HepG2 (cell line): Measurements from ENCODE around the gene AZU1. TPM values are rescaled to one million over a fixed set of nuclear protein-coding genes. Genes with fewer than 3 reads are reported as not detected.

ENCODE experiments used
- ARHGAP35 ChIP-seq: sonication (generic); formaldehyde crosslinking; IDR thresholded peaks from 2 replicates; pipeline ENCODE4 v1.9.0; 2022; ENCODE audit warnings: mild to moderate bottlenecking, inconsistent platforms, moderate library complexity, missing genetic modification reagents, borderline replicate concordance
- ATRX ChIP-seq: sonication (generic); formaldehyde crosslinking; IDR thresholded peaks from 2 replicates; pipeline ENCODE4 v1.4.0; 2020; ENCODE audit warnings: missing genetic modification reagents, borderline replicate concordance
- HOXA5 ChIP-seq: sonication (generic); formaldehyde crosslinking; IDR thresholded peaks from 2 replicates; pipeline ENCODE4 v1.4.0; 2020; ENCODE audit warnings: missing genetic modification reagents
- IKZF1 ChIP-seq: fragments of 450-650 bp; IDR thresholded peaks from 2 replicates; pipeline ENCODE4 v1.7.1; 2016
- ISL2 ChIP-seq: sonication (generic); formaldehyde crosslinking; IDR thresholded peaks from 2 replicates; pipeline ENCODE4 v1.5.0; 2020; ENCODE audit warnings: missing genetic modification reagents
- NFYB ChIP-seq: sonication (generic); formaldehyde crosslinking; IDR thresholded peaks from 2 replicates; pipeline ENCODE4 v1.4.0; 2020; ENCODE audit warnings: missing genetic modification reagents
- PTBP1 ChIP-seq: fragments of 200-400 bp; formaldehyde crosslinking; IDR thresholded peaks from 2 replicates; pipeline ENCODE4 v1.6.1; 2018; ENCODE audit warnings: low read length, low read depth; ENCODE audit not compliant: poor library complexity, severe bottlenecking
- RELA ChIP-seq: sonication (generic); formaldehyde crosslinking; IDR thresholded peaks from 2 replicates; pipeline ENCODE4 v1.4.0; 2020; ENCODE audit warnings: missing genetic modification reagents
- RNF2 ChIP-seq: fragments of 450-650 bp; conservative IDR thresholded peaks from 2 replicates; pipeline ENCODE4 v1.6.1; 2016; ENCODE audit warnings: low read depth
- SP140L ChIP-seq: sonication (generic); formaldehyde crosslinking; IDR thresholded peaks from 2 replicates; pipeline ENCODE4 v1.4.0; 2020; ENCODE audit warnings: missing genetic modification reagents, borderline replicate concordance
- SYNCRIP ChIP-seq: fragments of 200-400 bp; formaldehyde crosslinking; IDR thresholded peaks from 2 replicates; pipeline ENCODE4 v1.6.1; 2018; ENCODE audit warnings: mild to moderate bottlenecking, low read depth, low read length; ENCODE audit not compliant: insufficient read depth
- TEAD3 ChIP-seq: optimal IDR thresholded peaks from 2 replicates; pipeline ENCODE3; 2016; ENCODE audit warnings: borderline replicate concordance
- TSC22D2 ChIP-seq: sonication (generic); formaldehyde crosslinking; IDR thresholded peaks from 2 replicates; pipeline ENCODE4 v1.5.1; 2020; ENCODE audit warnings: missing genetic modification reagents, mild to moderate bottlenecking, borderline replicate concordance
- WIZ ChIP-seq: sonication (generic); formaldehyde crosslinking; IDR thresholded peaks from 2 replicates; pipeline ENCODE4 v1.5.1; 2020; ENCODE audit warnings: mild to moderate bottlenecking, missing genetic modification reagents
- ZNF124 ChIP-seq: sonication (generic); formaldehyde crosslinking; IDR thresholded peaks from 2 replicates; pipeline ENCODE4 v1.4.0; 2020; ENCODE audit warnings: missing genetic modification reagents
- ZNF225 ChIP-seq: sonication (generic); formaldehyde crosslinking; IDR thresholded peaks from 2 replicates; pipeline ENCODE4 v1.4.0; 2020; ENCODE audit warnings: mild to moderate bottlenecking, missing genetic modification reagents
- ZNF234 ChIP-seq: sonication (generic); formaldehyde crosslinking; conservative IDR thresholded peaks from 2 replicates; pipeline ENCODE4 v1.5.1; 2020; ENCODE audit warnings: mild to moderate bottlenecking, missing genetic modification reagents
- ZNF251 ChIP-seq: sonication (generic); formaldehyde crosslinking; IDR thresholded peaks from 2 replicates; pipeline ENCODE4 v1.9.0; 2021; ENCODE audit warnings: mild to moderate bottlenecking, missing genetic modification reagents
- ZNF317 ChIP-seq: sonication (generic); formaldehyde crosslinking; IDR thresholded peaks from 2 replicates; pipeline ENCODE4 v1.5.0; 2020; ENCODE audit warnings: mild to moderate bottlenecking, missing genetic modification reagents
- ZNF576 ChIP-seq: sonication (generic); formaldehyde crosslinking; IDR thresholded peaks from 2 replicates; pipeline ENCODE4 v1.4.0; 2020; ENCODE audit warnings: mild to moderate bottlenecking, missing genetic modification reagents
- ZNF75D ChIP-seq: sonication (generic); formaldehyde crosslinking; IDR thresholded peaks from 2 replicates; pipeline ENCODE4 v1.8.1; 2023; ENCODE audit warnings: missing genetic modification reagents, mild to moderate bottlenecking, borderline replicate concordance
- ZNF768 ChIP-seq: sonication (generic); formaldehyde crosslinking; IDR thresholded peaks from 2 replicates; pipeline ENCODE4 v1.4.0; 2020; ENCODE audit warnings: missing genetic modification reagents
- ZNF788 ChIP-seq: sonication (generic); formaldehyde crosslinking; IDR thresholded peaks from 2 replicates; pipeline ENCODE4 v1.5.0; 2020; ENCODE audit warnings: mild to moderate bottlenecking, missing genetic modification reagents, borderline replicate concordance
- ZNF841 ChIP-seq: sonication (generic); formaldehyde crosslinking; IDR thresholded peaks from 2 replicates; pipeline ENCODE4 v1.8.1; 2023; ENCODE audit warnings: missing genetic modification reagents, borderline replicate concordance
- polyA plus RNA-seq, 8 experiments: library from polyadenylated mRNA; depleted of rRNA in 3 of 8; stranded (reverse) in 7 of 8; unstranded in 1 of 8; fragments of >200 nt; fragmentation: Illumina TruSeq in 4 of 8; extraction: Trizol in 4 of 8; gene quantifications; 2 replicates each; pipeline versions ENCODE4 v1.2.1 to v1.2.3, GENCODE V29; 2011 to 2016; ENCODE audit warnings: low read depth in 4 of 8, missing spikeins in 1 of 8, mixed read lengths in 1 of 8; ENCODE audit not compliant: insufficient read depth in 1 of 8
- total RNA-seq, 5 experiments: library from RNA; depleted of rRNA; stranded (reverse); fragments of >200 nt; fragmentation: Illumina TruSeq; extraction: Trizol; gene quantifications; 2 replicates each; pipeline ENCODE4 v1.2.3, GENCODE V29; 2016; ENCODE audit warnings: low read depth in 1 of 5
- TF ChIP-seq, protein P1 (sequence below): IDR thresholded peaks from 2 replicates; pipeline ENCODE4 v1.6.1; 2016; ENCODE audit warnings: control low read depth
- TF ChIP-seq, protein P2 (sequence below): sonication (generic); formaldehyde crosslinking; IDR thresholded peaks from 2 replicates; pipeline ENCODE4 v1.4.0; 2020; ENCODE audit warnings: mild to moderate bottlenecking, missing genetic modification reagents
- TF ChIP-seq, protein P3 (sequence below): sonication (generic); formaldehyde crosslinking; IDR thresholded peaks from 2 replicates; pipeline ENCODE4 v1.4.0; 2020; ENCODE audit warnings: missing genetic modification reagents, borderline replicate concordance

AZU1 gene
- total and polyA plus RNA-seq, 2 of the 13 experiments (the other 11 are each of a cell fraction or from before 2014, with no cell fraction given), result not detected

DNA sequence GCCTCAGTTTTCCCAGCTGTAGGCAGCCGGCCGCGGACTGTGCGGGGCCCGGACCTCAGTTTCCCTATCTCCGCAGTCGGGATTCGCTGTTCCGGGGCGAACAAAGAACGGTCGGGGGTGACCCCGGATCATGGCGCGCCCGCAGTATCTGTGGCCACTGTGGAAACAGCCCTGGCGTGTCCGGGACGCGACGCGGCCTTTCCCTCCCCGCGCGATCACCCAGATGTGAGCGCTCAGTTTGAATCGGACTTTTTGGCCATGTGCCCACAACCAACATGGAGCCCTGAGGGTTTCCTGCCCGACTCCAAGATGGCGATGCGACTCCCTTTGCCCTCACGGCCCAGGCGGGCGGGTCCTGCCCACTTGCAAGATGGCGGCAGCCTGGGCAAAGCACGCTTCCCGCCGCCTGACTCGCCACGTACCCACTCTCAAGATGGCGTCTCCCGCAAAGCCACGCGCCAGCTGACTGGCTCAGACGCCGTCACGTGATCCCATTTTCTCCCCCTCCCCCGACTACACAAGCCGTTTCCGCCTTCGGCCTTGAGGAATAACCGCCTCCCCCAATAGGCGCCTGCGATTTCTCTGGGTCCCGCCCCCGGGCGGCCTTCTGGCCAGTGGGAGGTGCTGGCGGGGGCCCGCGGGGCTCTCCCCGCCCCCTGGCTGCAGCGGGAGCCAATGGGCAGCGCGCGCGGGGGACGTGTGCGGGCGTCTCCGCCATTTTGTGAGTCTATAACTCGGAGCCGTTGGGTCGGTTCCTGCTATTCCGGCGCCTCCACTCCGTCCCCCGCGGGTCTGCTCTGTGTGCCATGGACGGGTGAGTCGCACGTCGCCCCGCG, 30.7 kb upstream of the AZU1 start, which contains the start of gene PTBP1 (continued):
- TF ChIP-seq ZNF841 (0 out of 2 replicates have a peak, but pooled peaks have one; percentile 10), WIZ (CRISPR knock-in tag) (peak; percentile 70; the same call in 1 of the 2 replicates), PTBP1 (no peak), ZNF234 (CRISPR knock-in tag) (no peak), ATRX (CRISPR knock-in tag) (no peak), HOXA5 (CRISPR knock-in tag) (peak; percentile 61; the same call in 1 of the 2 replicates), NFYB (CRISPR knock-in tag) (peak; percentile 95), ISL2 (CRISPR knock-in tag) (peak; percentile 61), ZNF251 (CRISPR knock-in tag) (no peak), ZNF788 (CRISPR knock-in tag) (peak; percentile 96; the same call in 1 of the 2 replicates), RELA (0 out of 2 replicates have a peak, but pooled peaks have one; percentile 56), ZNF124 (CRISPR knock-in tag) (no peak), ZNF75D (CRISPR knock-in tag) (no peak), ZNF317 (peak; percentile 75; the same call in 1 of the 2 replicates), ZNF576 (CRISPR knock-in tag) (no peak), ZNF768 (no peak), SP140L (no peak), TEAD3 (CRISPR knock-in tag) (peak; percentile 82), TSC22D2 (CRISPR knock-in tag) (no peak), ZNF225 (CRISPR knock-in tag) (no peak), IKZF1 (no peak), ARHGAP35 (no peak), SYNCRIP (no peak), RNF2 (peak; percentile 52; the same call in 1 of the 2 replicates)
- TF ChIP-seq, protein P1, sequence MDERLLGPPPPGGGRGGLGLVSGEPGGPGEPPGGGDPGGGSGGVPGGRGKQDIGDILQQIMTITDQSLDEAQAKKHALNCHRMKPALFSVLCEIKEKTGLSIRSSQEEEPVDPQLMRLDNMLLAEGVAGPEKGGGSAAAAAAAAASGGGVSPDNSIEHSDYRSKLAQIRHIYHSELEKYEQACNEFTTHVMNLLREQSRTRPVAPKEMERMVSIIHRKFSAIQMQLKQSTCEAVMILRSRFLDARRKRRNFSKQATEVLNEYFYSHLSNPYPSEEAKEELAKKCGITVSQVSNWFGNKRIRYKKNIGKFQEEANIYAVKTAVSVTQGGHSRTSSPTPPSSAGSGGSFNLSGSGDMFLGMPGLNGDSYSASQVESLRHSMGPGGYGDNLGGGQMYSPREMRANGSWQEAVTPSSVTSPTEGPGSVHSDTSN (CRISPR knock-in tag), result peak; percentile 44; the same call in 1 of the 2 replicates
- TF ChIP-seq, protein P2, sequence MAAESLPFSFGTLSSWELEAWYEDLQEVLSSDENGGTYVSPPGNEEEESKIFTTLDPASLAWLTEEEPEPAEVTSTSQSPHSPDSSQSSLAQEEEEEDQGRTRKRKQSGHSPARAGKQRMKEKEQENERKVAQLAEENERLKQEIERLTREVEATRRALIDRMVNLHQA (CRISPR knock-in tag), result no peak
- TF ChIP-seq, protein P3, sequence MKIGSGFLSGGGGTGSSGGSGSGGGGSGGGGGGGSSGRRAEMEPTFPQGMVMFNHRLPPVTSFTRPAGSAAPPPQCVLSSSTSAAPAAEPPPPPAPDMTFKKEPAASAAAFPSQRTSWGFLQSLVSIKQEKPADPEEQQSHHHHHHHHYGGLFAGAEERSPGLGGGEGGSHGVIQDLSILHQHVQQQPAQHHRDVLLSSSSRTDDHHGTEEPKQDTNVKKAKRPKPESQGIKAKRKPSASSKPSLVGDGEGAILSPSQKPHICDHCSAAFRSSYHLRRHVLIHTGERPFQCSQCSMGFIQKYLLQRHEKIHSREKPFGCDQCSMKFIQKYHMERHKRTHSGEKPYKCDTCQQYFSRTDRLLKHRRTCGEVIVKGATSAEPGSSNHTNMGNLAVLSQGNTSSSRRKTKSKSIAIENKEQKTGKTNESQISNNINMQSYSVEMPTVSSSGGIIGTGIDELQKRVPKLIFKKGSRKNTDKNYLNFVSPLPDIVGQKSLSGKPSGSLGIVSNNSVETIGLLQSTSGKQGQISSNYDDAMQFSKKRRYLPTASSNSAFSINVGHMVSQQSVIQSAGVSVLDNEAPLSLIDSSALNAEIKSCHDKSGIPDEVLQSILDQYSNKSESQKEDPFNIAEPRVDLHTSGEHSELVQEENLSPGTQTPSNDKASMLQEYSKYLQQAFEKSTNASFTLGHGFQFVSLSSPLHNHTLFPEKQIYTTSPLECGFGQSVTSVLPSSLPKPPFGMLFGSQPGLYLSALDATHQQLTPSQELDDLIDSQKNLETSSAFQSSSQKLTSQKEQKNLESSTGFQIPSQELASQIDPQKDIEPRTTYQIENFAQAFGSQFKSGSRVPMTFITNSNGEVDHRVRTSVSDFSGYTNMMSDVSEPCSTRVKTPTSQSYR, result peak; percentile 64
